NCI-H1694 (cell line): ENCODE data around the gene TMEM33.
"Not testable (repeated sequence)": the region's sequence is repeated elsewhere in the genome, so short reads cannot be mapped to it uniquely, and the experiment has no call there.

Source experiments
- DNase-seq: peaks from one replicate; lab custom pipeline; 2025; lab: John Stamatoyannopoulos, UW

Gene TMEM33

GRCh38 chr4:41934901-41935651 lies at the start of gene TMEM33:
TSS of gene TMEM33 (plus strand) at chr4:41935429. CDS start at chr4:41935485, 56 bp downstream.
- DNase-seq: peak; percentile 90

- no peak for DNase-seq
Observed at GRCh38 chr4:41885456-41885855, 49.8 kb upstream of the TMEM33 start.

GRCh38 chr4:41887277-41887676 lies 48.0 kb upstream of the TMEM33 start:
- DNase-seq: no peak

GRCh38 chr4:41887821-41888686 lies 47.2 kb upstream of the TMEM33 start:
- DNase-seq: peak; percentile 22

GRCh38 chr4:41888687-41889074 lies 46.5 kb upstream of the TMEM33 start:
- DNase-seq: no peak

GRCh38 chr4:41889317-41889716 lies 45.9 kb upstream of the TMEM33 start:
- no peak for DNase-seq

- no peak for DNase-seq
Observed at GRCh38 chr4:41890085-41890484, 45.1 kb upstream of the TMEM33 start.

- no peak for DNase-seq
Observed at GRCh38 chr4:41896648-41897047, 38.6 kb upstream of the TMEM33 start.

GRCh38 chr4:41897698-41898097 lies 37.5 kb upstream of the TMEM33 start:
- no peak for DNase-seq

GRCh38 chr4:41909136-41909535 lies 26.1 kb upstream of the TMEM33 start:
- not testable (repeated sequence) for DNase-seq

GRCh38 chr4:41912546-41912945 lies 22.7 kb upstream of the TMEM33 start:
- DNase-seq: no peak

GRCh38 chr4:41913509-41913908 lies 21.7 kb upstream of the TMEM33 start:
- DNase-seq: no peak

- no peak for DNase-seq
Observed at GRCh38 chr4:41918278-41918677, 17.0 kb upstream of the TMEM33 start.

GRCh38 chr4:41920416-41920815 lies 14.8 kb upstream of the TMEM33 start:
- DNase-seq: not testable (repeated sequence)

GRCh38 chr4:41921476-41921875 lies 13.8 kb upstream of the TMEM33 start:
- DNase-seq: no peak

- DNase-seq: no peak
Observed at GRCh38 chr4:41927796-41928499, 7.3 kb upstream of the TMEM33 start.

GRCh38 chr4:41930139-41930831 lies 4.9 kb upstream of the TMEM33 start:
- no peak for DNase-seq

GRCh38 chr4:41932988-41933387 lies 2.2 kb upstream of the TMEM33 start:
- DNase-seq: no peak

GRCh38 chr4:41933997-41934503 lies 1.2 kb upstream of the TMEM33 start:
- no peak for DNase-seq

GRCh38 chr4:41934514-41934900 lies 722 bp upstream of the TMEM33 start:
- no peak for DNase-seq

GRCh38 chr4:41935652-41936021 lies 408 bp downstream of the TMEM33 start:
- DNase-seq: no peak
